Smooth muscle cell (in vitro differentiated cells): ENCODE results near the gene ACTR3C. TPM values are rescaled to one million over a fixed set of nuclear protein-coding genes. Genes with fewer than 3 reads are reported as not detected.
"Not testable (repeated sequence)": the region's sequence is repeated elsewhere in the genome, so short reads cannot be mapped to it uniquely, and the experiment has no call there.

Source experiments
- DNase-seq: peaks from one replicate; lab custom pipeline; 2025; ENCODE audit not compliant: unreplicated experiment; lab: John Stamatoyannopoulos, UW
- H2AFZ ChIP-seq: fragments of 200-600 bp; sonication (generic); 2 replicates; pipeline ENCODE4 v1.6.0; 2016; ENCODE audit warnings: antibody characterized with exemption, low read depth, mild to moderate bottlenecking
- H3F3A ChIP-seq: fragments of 200-600 bp; sonication (generic); 2 replicates; pipeline ENCODE4 v1.6.0; 2017; ENCODE audit warnings: antibody characterized with exemption, low read depth
- H3K27ac ChIP-seq: fragments of 200-600 bp; sonication (generic); 2 replicates; pipeline ENCODE4 v1.5.1; 2016; ENCODE audit warnings: low read depth, mild to moderate bottlenecking
- H3K27me3 ChIP-seq: fragments of 200-600 bp; sonication (generic); 2 replicates; pipeline ENCODE4 v1.6.1; 2016; ENCODE audit warnings: low read depth, mild to moderate bottlenecking
- H3K36me3 ChIP-seq: fragments of 200-600 bp; sonication (generic); 2 replicates; pipeline ENCODE4 v1.5.1; 2016; ENCODE audit warnings: low read depth
- H3K4me1 ChIP-seq: fragments of 200-600 bp; sonication (generic); 2 replicates; pipeline ENCODE4 v1.5.1; 2016; ENCODE audit warnings: low read depth
- H3K4me2 ChIP-seq: fragments of 200-600 bp; sonication (generic); 2 replicates; pipeline ENCODE4 v1.6.0; 2016; ENCODE audit warnings: mild to moderate bottlenecking
- H3K4me3 ChIP-seq: fragments of 200-600 bp; sonication (generic); 2 replicates; pipeline ENCODE4 v1.5.1; 2016; ENCODE audit warnings: mild to moderate bottlenecking
- H3K79me2 ChIP-seq: fragments of 200-600 bp; sonication (generic); 2 replicates; pipeline ENCODE4 v1.6.0; 2016; ENCODE audit warnings: low read depth, mild to moderate bottlenecking
- H3K9ac ChIP-seq: fragments of 200-600 bp; sonication (generic); 2 replicates; pipeline ENCODE4 v1.6.0; 2016; ENCODE audit warnings: low read depth
- H3K9me3 ChIP-seq: fragments of 200-600 bp; sonication (generic); replicated peaks from 2 replicates; pipeline ENCODE4 v1.5.1; 2016; ENCODE audit warnings: low read depth
- H4K20me1 ChIP-seq: fragments of 200-600 bp; sonication (generic); 2 replicates; pipeline ENCODE4 v1.6.0; 2016; ENCODE audit warnings: low read depth
- CTCF ChIP-seq: fragments of 200-600 bp; sonication (generic); IDR thresholded peaks from 2 replicates; pipeline ENCODE4 v1.5.1; 2017; ENCODE audit warnings: borderline replicate concordance, mild to moderate bottlenecking, antibody characterized with exemption; ENCODE audit not compliant: insufficient read depth, poor library complexity, severe bottlenecking
- WGBS: methylation state at CpG from one replicate; pipeline ENCODE4 v1.1.7; 2016; ENCODE audit warnings: low lambda C conversion rate; 5-methylcytosine and 5-hydroxymethylcytosine counted together
- polyA plus RNA-seq: library from polyadenylated mRNA; unstranded; fragments of >200 nt; fragmentation: Nextera tagmentation; extraction: Ambion mirVana; gene quantifications from 2 replicates; pipeline ENCODE4 v1.2.1, GENCODE V29; 2016
- total RNA-seq: library from RNA; depleted of rRNA; stranded (reverse); fragments of >200 nt; gene quantifications from 2 replicates; pipeline ENCODE4 v1.2.3, GENCODE V29; 2014

ACTR3C gene
- total and polyA plus RNA-seq, 2 experiments from 2014 or later: 0.89 to 7.6 TPM

GRCh38 chr7:150322114-150322832, 1.1 kb downstream of the ACTR3C start:
- Histone ChIP-seq H3K79me2 (no peaks in the 10 kb centered on the region), H3K9me3 (no peaks in the 10 kb centered on the region), H3K4me2 (peak overlapping the region; percentile 92), H3K4me1 (peaks cover 19% of the 10 kb centered on the region), H3K4me3 (peak overlapping the region; percentile 63), H3K9ac (peak overlapping the region; percentile 47), H3K27me3 (no peaks in the 10 kb centered on the region), H2AFZ (peak overlapping the region; percentile 98), H3F3A (no peaks in the 10 kb centered on the region), H3K27ac (peak overlapping the region; percentile 35), H4K20me1 (no peaks in the 10 kb centered on the region), H3K36me3 (no peaks in the 10 kb centered on the region)
- no peak for DNase-seq
- WGBS: 90% methylated on average over 4 of the region's 4 CpGs
- no peak for TF ChIP-seq CTCF

GRCh38 chr7:150321788-150322113, 1.6 kb downstream of the ACTR3C start:
- no peak overlapping the region for H3K4me2 ChIP-seq
- 97% methylated on average over 3 of the region's 3 CpGs for WGBS
- no peak overlapping the region for H3K27ac ChIP-seq

GRCh38 chr7:150317748-150318444, 5.4 kb downstream of the ACTR3C start:
- H3K9me3 ChIP-seq: no peaks in the 10 kb centered on the region
- H3F3A ChIP-seq: no peaks in the 10 kb centered on the region
- no peak overlapping the region for H3K9ac ChIP-seq
- H2AFZ ChIP-seq: no peak overlapping the region
- peaks cover 8% of the 10 kb centered on the region for H3K4me1 ChIP-seq
- no peak overlapping the region for H3K4me2 ChIP-seq
- no peak for TF ChIP-seq CTCF
- no peak for DNase-seq
- H3K27me3 ChIP-seq: no peaks in the 10 kb centered on the region
- no peaks in the 10 kb centered on the region for H4K20me1 ChIP-seq
- WGBS: 42% methylated on average over 7 of the region's 7 CpGs
- H3K4me3 ChIP-seq: no peak overlapping the region
- H3K27ac ChIP-seq: no peak overlapping the region
- H3K79me2 ChIP-seq: no peaks in the 10 kb centered on the region
- no peaks in the 10 kb centered on the region for H3K36me3 ChIP-seq

More at GRCh38 chr7:150321788-150322113, 1.6 kb downstream of the ACTR3C start:
- H2AFZ ChIP-seq: no peak overlapping the region
- H3F3A ChIP-seq: no peaks in the 10 kb centered on the region
- no peak overlapping the region for H3K9ac ChIP-seq
- H3K9me3 ChIP-seq: no peaks in the 10 kb centered on the region
- peaks cover 19% of the 10 kb centered on the region for H3K4me1 ChIP-seq
- no peak for TF ChIP-seq CTCF
- no peak overlapping the region for H3K4me3 ChIP-seq
- no peaks in the 10 kb centered on the region for H4K20me1 ChIP-seq
- no peaks in the 10 kb centered on the region for H3K36me3 ChIP-seq
- no peaks in the 10 kb centered on the region for H3K27me3 ChIP-seq
- H3K79me2 ChIP-seq: no peaks in the 10 kb centered on the region
- no peak for DNase-seq

- 95% methylated on average over 6 of the region's 6 CpGs for WGBS
- H3K4me2 ChIP-seq, H3K27me3 ChIP-seq, DNase-seq, H3K79me2 ChIP-seq, H3K9me3 ChIP-seq, H3F3A ChIP-seq, H3K27ac ChIP-seq, H3K4me3 ChIP-seq, H3K36me3 ChIP-seq, H2AFZ ChIP-seq, H3K9ac ChIP-seq, H4K20me1 ChIP-seq: not testable (repeated sequence)
- peaks cover 11% of the 10 kb centered on the region for H3K4me1 ChIP-seq
Measured at GRCh38 chr7:150316987-150317386, 6.4 kb downstream of the ACTR3C start.
